ENCODE results near the gene MAPKAP1.

GRCh38 chr9:125603478-125604021 is 103.5 kb downstream of the MAPKAP1 start:
- TF ChIP-seq CTCF (IDR thresholded peaks at IDR 0.05; ENCODE audit: borderline replicate concordance, extremely low read depth, low read length, poor library complexity, severe bottlenecking): no peak
- TF ChIP-seq EZH2 (IDR thresholded peaks at IDR 0.05; ENCODE audit: borderline replicate concordance, low read depth, low read length, severe bottlenecking): no peak

Data from DND-41 (cell line).